Fibroblast of lung (primary cell): ENCODE data around the gene PAIP2. TPM values are rescaled to one million over a fixed set of nuclear protein-coding genes. Genes with fewer than 3 reads are reported as not detected.
"Not testable (repeated sequence)": the region's sequence is repeated elsewhere in the genome, so short reads cannot be mapped to it uniquely, and the experiment has no call there.

Experiments
- DNase-seq, 2 donors: peaks; one replicate each; pipeline versions ENCODE4 v3.0.0 to v3.0.0-alpha.2; 2010; ENCODE audit warnings: low read depth in 2 of 2
- H2AFZ ChIP-seq: 2 replicates; pipeline ENCODE4 v1.5.1; 2012; ENCODE audit warnings: low read length, control low read depth, inconsistent platforms
- H3K27ac ChIP-seq: 2 replicates; pipeline ENCODE4 v1.5.1; 2011; ENCODE audit warnings: low read length, control low read depth; ENCODE audit not compliant: insufficient read depth
- H3K27me3 ChIP-seq: 2 replicates; pipeline ENCODE4 v1.5.1; 2011; ENCODE audit warnings: mild to moderate bottlenecking, low read length; ENCODE audit not compliant: control insufficient read depth, insufficient read depth
- H3K36me3 ChIP-seq: 2 replicates; pipeline ENCODE4 v1.5.1; 2011; ENCODE audit warnings: low read length; ENCODE audit not compliant: control insufficient read depth, insufficient read depth
- H3K4me1 ChIP-seq: 2 replicates; pipeline ENCODE4 v1.5.1; 2011; ENCODE audit warnings: low read length; ENCODE audit not compliant: control insufficient read depth, insufficient read depth; ENCODE audit errors: extremely low read depth
- H3K4me2 ChIP-seq: 2 replicates; pipeline ENCODE4 v1.5.1; 2011; ENCODE audit warnings: low read length, control low read depth; ENCODE audit not compliant: insufficient read depth; ENCODE audit errors: extremely low read depth
- H3K4me3 ChIP-seq, 4 experiments: fragments of 200-600 bp in 1 of 4; sonication (generic) in 1 of 4; replicated peaks in 1 of 4; 2 replicates each; pipeline ENCODE4 v1.5.1; 2011 to 2016; ENCODE audit warnings: low read length in 4 of 4, low read depth in 3 of 4, mild to moderate bottlenecking in 3 of 4, control low read depth in 2 of 4, inconsistent platforms in 1 of 4, mixed read lengths in 1 of 4; ENCODE audit not compliant: insufficient read depth in 1 of 4; ENCODE audit errors: control extremely low read depth in 1 of 4
- H3K79me2 ChIP-seq: 2 replicates; pipeline ENCODE4 v1.5.1; 2012; ENCODE audit warnings: mild to moderate bottlenecking, low read length, inconsistent platforms; ENCODE audit not compliant: control insufficient read depth, insufficient read depth
- H3K9ac ChIP-seq: 2 replicates; pipeline ENCODE4 v1.5.1; 2011; ENCODE audit warnings: mild to moderate bottlenecking, low read length, control low read depth; ENCODE audit not compliant: insufficient read depth
- H3K9me3 ChIP-seq: 2 replicates; pipeline ENCODE4 v1.5.1; 2012; ENCODE audit warnings: low read depth, low read length; ENCODE audit not compliant: control insufficient read depth, insufficient read depth
- H4K20me1 ChIP-seq: 2 replicates; pipeline ENCODE4 v1.5.1; 2011; ENCODE audit warnings: low read length; ENCODE audit not compliant: control insufficient read depth, insufficient read depth; ENCODE audit errors: extremely low read depth
- EZH2 ChIP-seq: IDR thresholded peaks from 2 replicates; pipeline ENCODE4 v1.5.1; 2012; ENCODE audit warnings: low read length, control low read depth, mild to moderate bottlenecking; ENCODE audit errors: missing control alignments
- polyA plus RNA-seq, 2 donors: library from polyadenylated mRNA; depleted of rRNA in 1 of 2; stranded (reverse) in 1 of 2; unstranded in 1 of 2; fragments of >200 nt; gene quantifications; 2 replicates each; pipeline ENCODE4 v1.2.1, GENCODE V29; 2011 to 2012; ENCODE audit warnings: missing spikeins in 1 of 2
- total RNA-seq: library from RNA; depleted of rRNA; stranded (reverse); fragments of >200 nt; gene quantifications from 2 replicates; pipeline ENCODE4 v1.2.1, GENCODE V29; 2014
- TF ChIP-seq, protein P1 (sequence below), 2 donors: IDR thresholded peaks in 1 of 2; conservative IDR thresholded peaks in 1 of 2; 1 replicate in 1 of 2; 2 replicates in 1 of 2; pipeline ENCODE4 v1.5.1; 2011 to 2012; ENCODE audit warnings: low read length in 2 of 2, control low read depth in 1 of 2, inconsistent platforms in 1 of 2, low read depth in 1 of 2, mild to moderate bottlenecking in 1 of 2

Gene PAIP2
- total and polyA plus RNA-seq, 2 donors (not counting 1 experiment from before 2014, with no cell fraction given): 59.0 to 105 TPM

DNA sequence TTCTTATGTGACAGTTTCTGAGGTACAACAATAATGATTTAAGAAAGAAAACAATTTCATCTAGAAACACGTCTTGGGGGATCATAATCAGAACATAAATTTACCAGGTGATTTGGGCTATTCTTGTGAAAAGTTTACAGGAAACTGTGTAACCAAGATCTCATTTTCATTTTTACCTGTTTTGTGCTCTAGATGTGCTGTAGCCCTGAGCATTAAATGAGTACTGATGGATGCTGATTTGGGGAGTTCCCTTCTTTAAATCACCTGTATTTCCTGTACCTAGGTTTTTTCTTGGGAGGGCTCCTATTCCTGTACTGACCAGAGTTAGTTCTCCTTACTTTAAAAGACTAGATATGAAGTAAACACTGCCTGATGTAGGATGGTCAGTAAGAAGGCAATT, 35.5 kb upstream of the PAIP2 start:
- Histone ChIP-seq H3K27ac (no peak overlapping the region), H3K36me3 (no peaks in the 10 kb centered on the region), H3K4me3 (no peak overlapping the region), H3K4me2 (no peak overlapping the region), H3K9me3 (no peaks in the 10 kb centered on the region), H3K27me3 (no peaks in the 10 kb centered on the region), H3K4me1 (no peaks in the 10 kb centered on the region), H4K20me1 (peaks cover 16% of the 10 kb centered on the region), H3K9ac (no peak overlapping the region), H3K79me2 (peaks cover 100% of the 10 kb centered on the region), H2AFZ (no peak overlapping the region)
- no peak for TF ChIP-seq EZH2
- TF ChIP-seq, protein P1, sequence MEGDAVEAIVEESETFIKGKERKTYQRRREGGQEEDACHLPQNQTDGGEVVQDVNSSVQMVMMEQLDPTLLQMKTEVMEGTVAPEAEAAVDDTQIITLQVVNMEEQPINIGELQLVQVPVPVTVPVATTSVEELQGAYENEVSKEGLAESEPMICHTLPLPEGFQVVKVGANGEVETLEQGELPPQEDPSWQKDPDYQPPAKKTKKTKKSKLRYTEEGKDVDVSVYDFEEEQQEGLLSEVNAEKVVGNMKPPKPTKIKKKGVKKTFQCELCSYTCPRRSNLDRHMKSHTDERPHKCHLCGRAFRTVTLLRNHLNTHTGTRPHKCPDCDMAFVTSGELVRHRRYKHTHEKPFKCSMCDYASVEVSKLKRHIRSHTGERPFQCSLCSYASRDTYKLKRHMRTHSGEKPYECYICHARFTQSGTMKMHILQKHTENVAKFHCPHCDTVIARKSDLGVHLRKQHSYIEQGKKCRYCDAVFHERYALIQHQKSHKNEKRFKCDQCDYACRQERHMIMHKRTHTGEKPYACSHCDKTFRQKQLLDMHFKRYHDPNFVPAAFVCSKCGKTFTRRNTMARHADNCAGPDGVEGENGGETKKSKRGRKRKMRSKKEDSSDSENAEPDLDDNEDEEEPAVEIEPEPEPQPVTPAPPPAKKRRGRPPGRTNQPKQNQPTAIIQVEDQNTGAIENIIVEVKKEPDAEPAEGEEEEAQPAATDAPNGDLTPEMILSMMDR (conservative IDR thresholded peaks at IDR 0.05 in 1 of 2, IDR thresholded peaks at IDR 0.05 in 1 of 2; ENCODE audit: low read depth in 1 of 2, low read length in 2 of 2): no peak
- DNase-seq: no peak

DNA sequence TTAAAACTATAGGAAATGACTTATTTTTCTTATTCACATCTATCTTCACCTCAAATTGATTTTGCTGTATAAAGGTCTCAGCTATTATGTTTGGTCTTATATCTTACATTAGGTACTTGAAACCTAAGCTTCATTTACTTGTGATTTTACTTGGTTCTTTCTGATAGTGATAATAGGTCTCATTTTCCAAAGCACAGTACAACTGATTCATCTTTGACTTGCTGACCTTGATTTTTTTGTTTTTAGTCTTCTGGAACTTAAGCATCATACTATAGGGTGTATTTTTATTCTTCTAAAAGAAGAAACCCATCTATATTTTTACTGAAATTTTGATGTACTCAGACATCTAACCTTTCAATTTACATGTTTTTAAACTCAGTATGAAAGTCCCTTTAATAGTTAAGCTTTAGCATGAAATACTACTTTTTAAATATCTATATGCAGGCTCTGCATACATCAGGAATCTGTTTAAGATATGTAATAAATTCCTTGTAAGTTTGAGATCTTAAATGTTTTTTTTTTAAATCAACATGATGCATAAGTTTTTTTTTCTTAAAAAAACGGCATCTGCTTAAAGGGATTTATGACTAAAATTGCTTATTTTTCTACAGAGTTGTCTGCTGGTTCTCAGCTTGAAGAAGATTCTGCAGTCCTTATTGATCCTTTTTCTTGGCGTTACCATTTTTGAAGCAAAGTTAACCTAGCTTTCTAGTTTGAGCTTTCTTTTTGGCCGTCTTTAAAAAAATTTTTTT, 34.9 kb upstream of the PAIP2 start:
- Histone ChIP-seq H3K4me1 (no peaks in the 10 kb centered on the region), H4K20me1 (peaks cover 18% of the 10 kb centered on the region), H3K9me3 (no peaks in the 10 kb centered on the region), H3K4me2 (no peak overlapping the region), H3K36me3 (no peaks in the 10 kb centered on the region), H3K27ac (no peak overlapping the region), H3K27me3 (no peaks in the 10 kb centered on the region), H3K79me2 (peaks cover 100% of the 10 kb centered on the region), H3K9ac (no peak overlapping the region), H3K4me3 (no peak overlapping the region), H2AFZ (no peak overlapping the region)
- no peak for TF ChIP-seq EZH2
- TF ChIP-seq, protein P1 (conservative IDR thresholded peaks at IDR 0.05 in 1 of 2, IDR thresholded peaks at IDR 0.05 in 1 of 2; ENCODE audit: low read depth in 1 of 2, low read length in 2 of 2): no peak
- no peak for DNase-seq

DNA sequence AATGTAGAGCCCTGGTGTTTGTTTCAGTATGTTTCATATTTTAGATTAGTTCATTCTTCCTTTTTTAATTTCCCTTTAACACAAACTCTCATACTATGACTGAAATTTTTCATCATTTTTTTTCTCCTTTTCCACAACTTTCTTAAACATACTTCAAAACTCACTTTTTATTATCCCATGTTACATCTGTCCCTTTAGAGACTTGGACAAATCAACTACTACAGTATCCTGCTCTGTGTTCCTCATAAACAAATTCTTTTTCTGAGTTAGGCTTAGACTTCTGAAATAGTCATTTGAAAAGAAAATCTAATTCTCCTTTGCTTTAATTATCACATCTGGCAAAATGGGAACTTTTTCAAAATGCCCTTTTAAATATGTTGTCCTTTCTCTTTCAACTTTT, 32.9 kb upstream of the PAIP2 start:
- H3K9ac ChIP-seq: no peak overlapping the region
- no peak overlapping the region for H3K27ac ChIP-seq
- no peak overlapping the region for H3K4me3 ChIP-seq
- no peaks in the 10 kb centered on the region for H3K9me3 ChIP-seq
- DNase-seq: no peak
- no peaks in the 10 kb centered on the region for H3K4me1 ChIP-seq
- H3K4me2 ChIP-seq: no peak overlapping the region
- H2AFZ ChIP-seq: no peak overlapping the region
- H3K36me3 ChIP-seq: no peaks in the 10 kb centered on the region
- TF ChIP-seq EZH2: no peak
- TF ChIP-seq, protein P1 (conservative IDR thresholded peaks at IDR 0.05 in 1 of 2, IDR thresholded peaks at IDR 0.05 in 1 of 2; ENCODE audit: low read depth in 1 of 2, low read length in 2 of 2): no peak
- peaks cover 100% of the 10 kb centered on the region for H3K79me2 ChIP-seq
- peaks cover 22% of the 10 kb centered on the region for H4K20me1 ChIP-seq
- H3K27me3 ChIP-seq: no peaks in the 10 kb centered on the region

DNA sequence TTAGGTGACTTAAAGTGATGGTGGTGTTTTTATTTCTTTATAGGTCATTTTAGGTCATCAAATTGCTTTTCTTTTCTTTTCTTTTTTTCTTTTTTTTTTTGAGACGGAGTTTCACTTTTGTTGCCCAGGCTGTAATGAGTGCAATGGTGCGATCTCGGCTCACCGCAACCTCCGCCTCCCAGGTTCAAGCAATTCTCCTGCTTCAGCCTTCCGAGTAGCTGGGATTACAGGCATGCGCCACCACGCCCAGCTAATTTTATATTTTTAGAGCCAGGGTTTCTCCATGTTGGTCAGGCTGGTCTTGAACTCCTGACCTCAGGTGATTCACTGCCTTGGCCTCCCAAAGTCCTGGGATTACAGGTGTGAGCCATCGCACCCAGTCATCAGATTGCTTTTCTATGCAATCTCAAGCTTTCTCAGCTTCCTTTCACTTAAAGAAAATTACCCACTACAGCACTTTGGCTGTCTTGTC, 30.9 kb upstream of the PAIP2 start:
- H3K27me3 ChIP-seq, H3K36me3 ChIP-seq, H3K4me1 ChIP-seq, H3K9ac ChIP-seq, H3K4me3 ChIP-seq, H3K9me3 ChIP-seq, H2AFZ ChIP-seq: not testable (repeated sequence)
- H4K20me1 ChIP-seq: peaks cover 19% of the 10 kb centered on the region
- peak overlapping the region; percentile 15 for H3K4me2 ChIP-seq
- H3K79me2 ChIP-seq: peaks cover 100% of the 10 kb centered on the region
- peak overlapping the region; percentile 4 for H3K27ac ChIP-seq
- peak in 1 of 2 donors; percentile 33 for DNase-seq
